PFSK-1 (cell line): Measurements from ENCODE around the gene EFCAB8.

Experiments used
- POLR2AphosphoS5 ChIP-seq: IDR thresholded peaks from 2 replicates; pipeline ENCODE4 v1.6.1; 2012; ENCODE audit warnings: low read depth, mild to moderate bottlenecking, control low read depth, low read length, moderate library complexity
- REST ChIP-seq, 2 experiments: IDR thresholded peaks; 2 replicates each; pipeline versions ENCODE4 v1.6.1 to v1.8.0; 2011 to 2012; ENCODE audit warnings: low read depth in 2 of 2, low read length in 2 of 2, control low read depth in 1 of 2, inconsistent platforms in 1 of 2, mild to moderate bottlenecking in 1 of 2, moderate library complexity in 1 of 2; ENCODE audit not compliant: insufficient read depth in 1 of 2
- TAF1 ChIP-seq: IDR thresholded peaks from 2 replicates; pipeline ENCODE4 v1.6.1; 2012; ENCODE audit warnings: low read length, control low read depth, borderline replicate concordance; ENCODE audit not compliant: insufficient read depth

GRCh38 chr20:32958574-32958973, 99.9 kb downstream of the EFCAB8 start:
- TF ChIP-seq POLR2AphosphoS5 (no peak), TAF1 (no peak), REST (IDR thresholded peaks at IDR 0.05; ENCODE audit: insufficient read depth in 1 of 2, low read depth in 2 of 2, low read length in 2 of 2) (no peak)
